LNCaP clone FGC (cell line): ENCODE data around the gene NLRC3.

Experiments
- DNase-seq: peaks from one replicate; pipeline ENCODE4 v3.0.0-alpha.2; 2011; ENCODE audit warnings: low read depth
- H3K4me3 ChIP-seq: 2 replicates; pipeline ENCODE4 v1.5.1; 2011; ENCODE audit warnings: mild to moderate bottlenecking, low read depth, low read length, control low read depth
- CTCF ChIP-seq: IDR thresholded peaks from 2 replicates; pipeline ENCODE4 v1.5.1; 2012; ENCODE audit warnings: mild to moderate bottlenecking; ENCODE audit not compliant: control insufficient read depth, insufficient read depth; ENCODE audit errors: extremely low read depth

The NLRC3 gene

DNA sequence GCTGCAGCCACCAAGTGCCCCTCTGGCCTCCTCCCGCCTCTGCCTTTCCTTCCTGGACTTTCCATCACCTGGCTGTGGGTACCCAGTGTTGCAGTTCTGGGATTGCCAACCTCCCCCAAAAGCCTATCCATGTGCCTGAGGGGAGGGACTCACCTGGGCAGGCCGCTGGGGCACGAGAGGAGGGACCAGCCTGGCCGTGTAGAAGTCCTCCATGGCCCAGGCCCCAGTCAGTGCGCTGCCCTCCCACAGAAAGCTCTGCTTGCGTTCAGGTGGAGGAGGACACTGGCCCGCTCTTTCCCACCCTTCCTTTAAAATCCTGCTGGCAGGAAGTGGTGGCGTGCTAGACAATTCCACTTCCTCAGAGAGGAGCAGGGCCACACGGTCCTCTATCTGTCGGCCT is 20.0 kb upstream of the NLRC3 start:
- no peak for TF ChIP-seq CTCF
- no peak overlapping the region for H3K4me3 ChIP-seq
- no peak for DNase-seq

DNA sequence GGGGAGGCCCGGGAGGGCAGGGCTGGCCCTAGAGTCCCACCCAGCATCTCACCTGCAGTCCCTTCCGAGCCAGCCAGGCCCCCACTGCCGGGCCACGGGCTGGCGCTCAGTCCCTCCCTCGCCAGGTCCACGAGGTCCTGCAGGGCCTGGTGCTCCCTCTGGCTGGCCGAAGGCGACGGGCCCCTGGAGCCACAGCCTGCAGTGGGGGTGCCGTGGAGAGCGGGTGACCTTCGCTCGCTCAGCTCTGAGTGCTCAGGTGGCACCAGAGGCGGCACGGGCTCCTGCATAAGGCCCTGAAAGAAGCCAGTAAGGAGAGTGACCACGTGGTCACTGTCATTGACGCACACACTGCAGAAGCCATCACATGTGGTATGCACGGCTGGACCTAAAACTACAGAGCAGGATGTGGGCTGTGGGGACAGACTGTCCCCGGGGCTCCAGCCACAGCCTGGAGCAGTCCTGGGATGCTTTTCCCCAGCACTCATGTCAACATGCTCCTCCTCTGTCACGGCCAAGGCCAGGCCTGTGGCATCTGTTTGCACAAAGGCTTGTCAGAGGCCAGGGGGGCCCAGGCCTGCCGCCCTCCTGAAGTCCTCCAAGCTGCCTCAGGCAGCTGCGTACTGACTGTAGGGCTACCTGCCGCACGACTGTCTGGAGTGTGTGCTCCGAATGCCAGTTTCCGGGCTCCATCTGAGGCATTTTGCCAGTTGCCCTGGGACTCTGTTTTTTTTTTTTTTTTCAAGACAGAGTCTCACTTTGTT is 19.1 kb upstream of the NLRC3 start:
- no peak overlapping the region for H3K4me3 ChIP-seq
- no peak for DNase-seq
- TF ChIP-seq CTCF, result no peak

- TF ChIP-seq CTCF, result no peak
- DNase-seq, result no peak
These were observed 18.4 kb upstream of the NLRC3 start for GRCh38 chr16:3595521-3596021.

GRCh38 chr16:3595110-3595486 is 17.9 kb upstream of the NLRC3 start:
- TF ChIP-seq CTCF, result no peak
- no peak for DNase-seq
- no peak overlapping the region for H3K4me3 ChIP-seq

More at GRCh38 chr16:3595521-3596021, 18.4 kb upstream of the NLRC3 start:
- no peak overlapping the region for H3K4me3 ChIP-seq

DNA sequence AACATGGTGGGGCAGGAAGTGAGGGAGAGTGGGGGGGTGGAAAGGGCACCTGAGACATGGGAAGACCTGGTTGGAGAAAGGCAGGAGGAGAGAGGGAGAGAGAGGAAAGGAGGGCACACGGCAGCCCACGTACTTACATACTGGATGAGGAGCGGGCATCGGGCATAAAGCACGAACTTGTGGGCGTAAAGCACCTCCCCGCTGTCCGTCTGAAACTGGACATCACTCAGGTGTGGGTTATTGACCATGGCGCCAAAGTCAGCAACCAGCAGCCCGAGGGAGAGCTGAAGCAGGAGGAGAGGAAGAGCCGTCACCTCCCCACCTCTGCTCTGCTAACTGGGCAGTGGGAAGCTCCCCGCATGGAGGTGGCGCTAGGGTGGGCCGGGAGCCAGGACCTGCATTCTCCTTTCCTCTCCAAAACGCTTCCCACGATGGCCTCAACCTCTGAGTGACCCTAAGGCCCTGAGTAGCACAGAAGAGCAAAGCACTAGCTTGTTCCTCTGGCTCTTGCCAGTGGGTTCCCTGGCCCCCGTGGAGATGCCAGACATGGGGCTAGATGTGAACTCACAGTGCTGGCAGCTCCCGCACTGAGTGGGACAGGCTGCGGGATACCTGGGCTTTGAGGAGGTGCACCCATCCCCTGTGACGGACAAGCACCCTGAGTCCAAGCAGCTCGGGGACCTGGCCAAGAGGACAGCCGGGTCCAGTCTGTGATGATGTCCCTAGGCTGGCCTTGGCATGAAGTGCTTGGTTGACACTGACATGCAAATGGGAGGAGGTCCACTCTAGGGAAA is 17.3 kb upstream of the NLRC3 start:
- no peak for TF ChIP-seq CTCF
- no peak for DNase-seq
- no peak overlapping the region for H3K4me3 ChIP-seq

DNA sequence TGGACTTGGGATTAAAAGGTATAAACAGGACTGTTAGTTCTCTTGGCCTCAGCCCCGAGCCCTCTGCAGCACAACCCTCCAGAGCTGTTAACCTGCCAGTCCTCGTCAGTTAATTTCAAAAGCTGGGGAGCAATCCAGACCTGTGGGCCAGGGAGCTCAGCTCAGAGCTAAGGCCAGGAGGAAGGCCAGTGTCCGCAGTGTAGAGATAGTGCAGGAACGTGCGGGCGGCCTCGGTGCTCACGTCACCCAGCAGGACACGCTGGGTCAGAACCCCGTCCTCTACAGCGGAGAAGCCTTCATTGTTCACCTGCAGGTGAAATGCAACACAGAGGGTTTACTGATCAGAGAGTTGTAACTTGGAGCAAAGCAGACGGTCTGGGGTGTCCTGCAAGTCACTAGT is 15.4 kb upstream of the NLRC3 start:
- no peak for TF ChIP-seq CTCF
- no peak for DNase-seq

More for the DNA sequence above, 15.4 kb upstream of the NLRC3 start:
- no peak overlapping the region for H3K4me3 ChIP-seq
